Measurements from ENCODE around the gene SYNDIG1. TPM values are rescaled to one million over a fixed set of nuclear protein-coding genes. Genes with fewer than 3 reads are reported as not detected.

Gene SYNDIG1
- total RNA-seq, 1 donor from 2014 or later, result 0.17 TPM

- DNase-seq, result no peak
Observed at GRCh38 chr20:24473435-24474223, 4.2 kb downstream of the SYNDIG1 start.

- DNase-seq, result no peak
Observed at GRCh38 chr20:24477831-24478547, 8.6 kb downstream of the SYNDIG1 start.

- no peak for DNase-seq
Observed at GRCh38 chr20:24478584-24478983, 9.2 kb downstream of the SYNDIG1 start.

- DNase-seq, result no peak
Observed at GRCh38 chr20:24479106-24479505, 9.7 kb downstream of the SYNDIG1 start.

- no peak for DNase-seq
Observed at GRCh38 chr20:24479595-24479994, 10.2 kb downstream of the SYNDIG1 start.

- DNase-seq, result no peak
Observed at GRCh38 chr20:24480509-24480908, 11.1 kb downstream of the SYNDIG1 start.

- no peak for DNase-seq
Observed at GRCh38 chr20:24481173-24481572, 11.7 kb downstream of the SYNDIG1 start.

GRCh38 chr20:24483435-24484080, 14.1 kb downstream of the SYNDIG1 start:
- no peak for DNase-seq

GRCh38 chr20:24484081-24484450, 14.6 kb downstream of the SYNDIG1 start:
- DNase-seq, result no peak

- DNase-seq, result no peak
Observed at GRCh38 chr20:24485981-24486380, 16.6 kb downstream of the SYNDIG1 start.

GRCh38 chr20:24487240-24487639, 17.8 kb downstream of the SYNDIG1 start:
- DNase-seq, result no peak

- DNase-seq, result no peak
Observed at GRCh38 chr20:24487648-24488047, 18.2 kb downstream of the SYNDIG1 start.

GRCh38 chr20:24488064-24488799, 18.8 kb downstream of the SYNDIG1 start:
- DNase-seq, result no peak

GRCh38 chr20:24488800-24489175, 19.4 kb downstream of the SYNDIG1 start:
- DNase-seq, result no peak

- DNase-seq, result no peak
Observed at GRCh38 chr20:24489193-24489592, 19.8 kb downstream of the SYNDIG1 start.

GRCh38 chr20:24489631-24490260, 20.3 kb downstream of the SYNDIG1 start:
- DNase-seq, result no peak

GRCh38 chr20:24490598-24490997, 21.2 kb downstream of the SYNDIG1 start:
- DNase-seq, result no peak

GRCh38 chr20:24491041-24491756, 21.8 kb downstream of the SYNDIG1 start:
- DNase-seq, result no peak

GRCh38 chr20:24492031-24492607, 22.7 kb downstream of the SYNDIG1 start:
- no peak for DNase-seq

GRCh38 chr20:24492698-24493097, 23.3 kb downstream of the SYNDIG1 start:
- DNase-seq, result no peak

- no peak for DNase-seq
Observed at GRCh38 chr20:24493181-24493580, 23.8 kb downstream of the SYNDIG1 start.

All from dermis blood vessel endothelial cell (primary cell).